HepG2 (cell line): ENCODE results near the gene TFEB. TPM values are rescaled to one million over a fixed set of nuclear protein-coding genes. Genes with fewer than 3 reads are reported as not detected.
A peak's percentile ranks its signal among the peaks of the same experiment; 100 is the strongest.

Experiments
- ATF5 ChIP-seq: sonication (generic); formaldehyde crosslinking; IDR thresholded peaks from 2 replicates; pipeline ENCODE4 v1.4.0; 2020; ENCODE audit warnings: mild to moderate bottlenecking, low read depth, missing genetic modification reagents
- GATAD2A ChIP-seq: IDR thresholded peaks from 2 replicates; pipeline ENCODE4 v1.6.1; 2016
- GRHL1 ChIP-seq: sonication (generic); formaldehyde crosslinking; conservative IDR thresholded peaks from 2 replicates; pipeline ENCODE4 v1.8.0; 2022; ENCODE audit warnings: missing genetic modification reagents
- GTF2F1 ChIP-seq: fragments of 150-350 bp; IDR thresholded peaks from 2 replicates; pipeline ENCODE4 v1.6.1; 2014; ENCODE audit warnings: low read length
- KAT8 ChIP-seq: IDR thresholded peaks from 2 replicates; pipeline ENCODE4 v1.6.1; 2016; ENCODE audit warnings: missing genetic modification reagents, missing compliant biosample characterization
- KLF12 ChIP-seq: sonication (generic); formaldehyde crosslinking; IDR thresholded peaks from 2 replicates; pipeline ENCODE4 v1.4.0; 2020; ENCODE audit warnings: missing genetic modification reagents, borderline replicate concordance
- NFE2 ChIP-seq: sonication (generic); formaldehyde crosslinking; IDR thresholded peaks from 2 replicates; pipeline ENCODE4 v1.4.0; 2020; ENCODE audit warnings: missing genetic modification reagents
- NR3C1 ChIP-seq: sonication (generic); formaldehyde crosslinking; IDR thresholded peaks from 2 replicates; pipeline ENCODE4 v1.4.0; 2020; ENCODE audit warnings: missing genetic modification reagents
- PCBP1 ChIP-seq: fragments of 200-400 bp; formaldehyde crosslinking; IDR thresholded peaks from 2 replicates; pipeline ENCODE4 v1.6.1; 2017; ENCODE audit warnings: mild to moderate bottlenecking, low read depth, low read length, borderline replicate concordance
- SCMH1 ChIP-seq: sonication (generic); formaldehyde crosslinking; IDR thresholded peaks from 2 replicates; pipeline ENCODE4 v1.9.0; 2021; ENCODE audit warnings: missing genetic modification reagents, mild to moderate bottlenecking, borderline replicate concordance
- TFAP4 ChIP-seq: sonication (generic); IDR thresholded peaks from 2 replicates; pipeline ENCODE4 v1.6.1; 2016; ENCODE audit warnings: low read depth, borderline replicate concordance
- UBTF ChIP-seq: sonication (generic); formaldehyde crosslinking; IDR thresholded peaks from 2 replicates; pipeline ENCODE4 v1.4.0; 2020; ENCODE audit warnings: mild to moderate bottlenecking, missing genetic modification reagents
- ZBTB33 ChIP-seq: sonication (generic); formaldehyde crosslinking; IDR thresholded peaks from 2 replicates; pipeline ENCODE4 v1.4.0; 2020; ENCODE audit warnings: missing genetic modification reagents
- ZBTB7A ChIP-seq: sonication (generic); formaldehyde crosslinking; IDR thresholded peaks from 2 replicates; pipeline ENCODE4 v1.8.0; 2022; ENCODE audit warnings: mild to moderate bottlenecking, missing genetic modification reagents
- ZBTB8A ChIP-seq: sonication (generic); formaldehyde crosslinking; IDR thresholded peaks from 2 replicates; pipeline ENCODE4 v1.4.0; 2020; ENCODE audit warnings: mild to moderate bottlenecking, low read depth, missing genetic modification reagents, borderline replicate concordance
- ZNF17 ChIP-seq: sonication (generic); formaldehyde crosslinking; IDR thresholded peaks from 2 replicates; pipeline ENCODE4 v1.5.0; 2020; ENCODE audit warnings: mild to moderate bottlenecking, missing genetic modification reagents
- ZNF281 ChIP-seq: sonication (generic); formaldehyde crosslinking; IDR thresholded peaks from 2 replicates; pipeline ENCODE4 v1.4.0; 2020; ENCODE audit warnings: missing genetic modification reagents, borderline replicate concordance
- ZNF350 ChIP-seq: sonication (generic); formaldehyde crosslinking; IDR thresholded peaks from 2 replicates; pipeline ENCODE4 v1.4.0; 2020; ENCODE audit warnings: mild to moderate bottlenecking, low read depth, missing genetic modification reagents, borderline replicate concordance
- ZNF468 ChIP-seq: sonication (generic); formaldehyde crosslinking; IDR thresholded peaks from 2 replicates; pipeline ENCODE4 v1.8.0; 2022; ENCODE audit warnings: mild to moderate bottlenecking, moderate library complexity, missing genetic modification reagents
- ZNF605 ChIP-seq: sonication (generic); formaldehyde crosslinking; IDR thresholded peaks from 2 replicates; pipeline ENCODE4 v1.8.0; 2022; ENCODE audit warnings: mild to moderate bottlenecking, missing genetic modification reagents
- polyA plus RNA-seq, 8 experiments: library from polyadenylated mRNA; depleted of rRNA in 3 of 8; stranded (reverse) in 7 of 8; unstranded in 1 of 8; fragments of >200 nt; fragmentation: Illumina TruSeq in 4 of 8; extraction: Trizol in 4 of 8; gene quantifications; 2 replicates each; pipeline versions ENCODE4 v1.2.1 to v1.2.3, GENCODE V29; 2011 to 2016; ENCODE audit warnings: low read depth in 4 of 8, missing spikeins in 1 of 8, mixed read lengths in 1 of 8; ENCODE audit not compliant: insufficient read depth in 1 of 8
- total RNA-seq, 5 experiments: library from RNA; depleted of rRNA; stranded (reverse); fragments of >200 nt; fragmentation: Illumina TruSeq; extraction: Trizol; gene quantifications; 2 replicates each; pipeline ENCODE4 v1.2.3, GENCODE V29; 2016; ENCODE audit warnings: low read depth in 1 of 5

The TFEB gene
- total and polyA plus RNA-seq, 2 of the 13 experiments (the other 11 are each of a cell fraction or from before 2014, with no cell fraction given): 13.3 to 18.7 TPM

- TF ChIP-seq ZBTB33 (CRISPR knock-in tag) (no peak), GATAD2A (CRISPR knock-in tag) (peak; percentile 64; the same call in 1 of the 2 replicates), ZNF605 (CRISPR knock-in tag) (0 out of 2 replicates have a peak, but pooled peaks have one; percentile 9), UBTF (CRISPR knock-in tag) (no peak), SCMH1 (CRISPR knock-in tag) (no peak), ATF5 (CRISPR knock-in tag) (no peak), ZBTB8A (CRISPR knock-in tag) (no peak), GTF2F1 (no peak), ZBTB7A (CRISPR knock-in tag) (no peak), NFE2 (CRISPR knock-in tag) (no peak), ZNF350 (no peak), GRHL1 (CRISPR knock-in tag) (no peak), ZNF281 (peak; percentile 69; the same call in 1 of the 2 replicates), ZNF468 (no peak), PCBP1 (peak; percentile 79; the same call in 1 of the 2 replicates), ZNF17 (no peak), NR3C1 (no peak), KLF12 (CRISPR knock-in tag) (no peak), KAT8 (0 out of 2 replicates have a peak, but pooled peaks have one; percentile 41), TFAP4 (peak; percentile 84)
These were observed 13.1 kb upstream of the TFEB start (continued) for GRCh38 chr6:41748542-41748941.
